ELR (cell line): ENCODE data around the gene IL1RL1.

Source experiments
- DNase-seq: peaks from one replicate; pipeline ENCODE4 v3.0.0-alpha.2; 2015; ENCODE audit warnings: low read depth

Gene IL1RL1

DNA sequence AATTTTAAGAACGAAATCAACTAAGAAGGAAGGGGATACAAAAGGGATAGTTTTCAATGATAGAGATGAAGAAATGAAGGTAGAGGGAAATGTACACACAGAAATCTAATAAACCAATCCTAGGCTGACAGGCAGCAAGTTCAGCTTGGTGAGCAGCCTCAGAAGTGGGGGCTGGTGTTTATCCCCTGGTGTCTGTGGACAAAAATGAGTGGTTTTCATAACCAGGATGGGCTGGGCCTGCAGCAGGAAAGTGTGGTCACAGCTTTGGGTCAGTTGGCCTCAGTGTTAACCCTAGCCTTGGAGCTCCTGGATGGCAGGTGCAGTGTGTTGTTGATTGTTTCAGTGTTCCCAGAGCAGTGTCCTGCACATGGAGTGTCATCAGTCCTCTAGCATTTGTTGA, 58.5 kb downstream of the IL1RL1 start:
- no peak for DNase-seq

DNA sequence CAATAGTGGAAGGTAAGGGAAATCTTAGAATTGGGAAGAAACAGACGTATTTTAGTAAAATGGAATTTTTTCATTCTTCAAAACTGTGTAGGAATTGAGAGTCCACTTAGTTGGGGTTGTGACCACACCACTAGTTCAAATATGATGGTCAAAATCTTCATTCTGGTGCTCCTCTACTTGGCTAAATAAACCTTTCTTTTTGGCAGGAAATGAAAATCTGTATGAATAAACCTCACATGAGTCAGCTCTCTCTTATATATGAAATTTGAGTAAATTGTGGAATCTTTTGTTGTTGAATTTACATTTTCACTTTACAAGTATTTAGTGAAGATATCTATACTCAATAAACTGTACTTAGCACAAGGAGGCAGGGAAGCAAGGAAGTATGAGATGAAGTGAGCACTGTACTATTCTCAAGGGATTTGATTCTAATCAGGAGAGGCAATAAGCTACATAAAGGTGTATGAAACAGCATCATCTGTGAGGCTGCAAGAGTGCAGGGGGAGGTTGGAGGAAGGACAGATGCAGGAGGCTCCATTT, 64.8 kb downstream of the IL1RL1 start:
- DNase-seq, result peak; percentile 9

DNA sequence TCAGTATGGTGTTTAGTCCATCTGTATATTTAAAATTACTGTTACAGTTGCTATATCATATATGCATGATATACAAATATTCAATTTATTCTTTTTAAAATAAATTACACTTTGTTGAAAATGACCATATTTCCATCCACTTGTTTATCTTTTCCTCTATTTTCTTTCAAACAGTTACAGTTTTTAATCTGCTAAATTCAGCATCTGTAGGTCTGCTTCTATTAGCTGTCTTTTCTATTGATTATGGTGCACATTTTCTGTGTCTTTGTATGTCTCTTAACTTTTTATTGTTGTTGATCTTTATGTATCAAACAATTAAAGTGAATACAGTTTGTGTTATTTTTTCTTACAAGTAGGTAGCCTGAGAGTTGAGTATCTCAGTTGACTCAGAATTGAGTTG, 72.4 kb downstream of the IL1RL1 start:
- no peak for DNase-seq

DNA sequence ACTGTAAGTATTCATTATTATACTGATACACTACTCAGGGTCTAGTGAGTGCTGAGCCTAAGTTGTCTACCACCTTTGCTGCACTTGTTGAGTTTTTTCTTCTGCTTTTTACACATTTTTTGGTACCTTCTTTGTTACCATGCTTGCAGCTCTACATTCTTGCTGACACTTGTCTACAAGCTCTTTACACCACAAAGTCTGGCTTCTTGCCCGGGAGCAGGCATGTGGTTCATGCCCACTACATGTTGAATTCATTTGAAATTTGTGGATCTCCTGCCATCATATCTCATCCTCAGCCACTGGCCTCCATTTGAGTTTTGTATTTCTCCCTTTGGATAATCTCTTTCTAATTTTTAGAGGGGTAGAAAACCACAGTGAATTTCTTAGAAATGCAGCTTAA, 74.2 kb downstream of the IL1RL1 start:
- no peak for DNase-seq

DNA sequence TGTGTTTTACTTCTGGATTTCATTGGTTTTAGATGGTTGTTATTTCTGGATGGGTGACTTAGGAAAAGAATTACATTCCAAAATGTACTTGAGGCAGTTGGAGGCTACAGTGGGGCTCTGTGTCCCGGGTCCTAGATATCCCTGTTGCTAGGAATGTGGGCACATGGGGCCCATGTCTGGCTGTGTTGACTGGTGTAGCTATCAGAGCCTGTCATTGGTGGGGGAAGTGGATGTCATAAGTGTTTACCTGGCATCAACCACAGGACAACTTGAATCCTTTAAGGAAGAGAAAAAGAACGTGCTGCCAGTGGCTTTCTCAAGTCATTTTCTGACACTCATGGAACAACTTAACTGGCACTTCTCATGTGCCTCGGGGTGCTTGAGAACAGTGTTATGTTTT, 74.6 kb downstream of the IL1RL1 start:
- DNase-seq, result no peak

DNA sequence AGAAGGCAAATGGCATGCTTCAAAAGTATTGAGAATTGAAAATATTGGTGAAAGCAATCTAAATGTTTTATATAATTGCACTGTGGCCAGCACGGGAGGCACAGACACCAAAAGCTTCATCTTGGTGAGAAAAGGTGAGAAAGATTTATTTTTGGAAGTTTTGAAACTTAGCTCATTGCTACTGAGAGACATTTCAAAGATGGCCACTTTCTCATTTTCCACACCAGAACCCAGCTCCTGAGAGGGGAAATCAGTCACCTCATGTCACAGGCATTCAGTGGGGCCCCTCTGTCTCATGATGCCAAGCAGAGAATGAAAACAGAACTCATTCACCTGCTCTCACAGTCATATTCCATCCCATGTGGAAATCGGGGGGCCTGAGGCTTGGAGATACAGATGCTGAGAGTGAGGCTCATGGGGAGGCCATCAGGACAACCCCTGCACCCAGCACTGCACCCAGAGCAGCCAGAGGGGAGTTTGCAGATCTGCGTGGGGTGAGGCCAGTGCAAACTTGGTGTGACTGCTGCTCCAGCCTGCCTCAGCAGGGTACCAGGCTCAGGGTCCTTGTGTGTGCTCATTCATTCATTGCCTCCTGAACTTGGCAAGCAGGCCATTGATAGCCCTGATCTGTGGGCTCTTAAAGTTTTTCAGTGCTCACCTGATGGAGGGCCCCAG, 75.6 kb downstream of the IL1RL1 start:
- no peak for DNase-seq

DNA sequence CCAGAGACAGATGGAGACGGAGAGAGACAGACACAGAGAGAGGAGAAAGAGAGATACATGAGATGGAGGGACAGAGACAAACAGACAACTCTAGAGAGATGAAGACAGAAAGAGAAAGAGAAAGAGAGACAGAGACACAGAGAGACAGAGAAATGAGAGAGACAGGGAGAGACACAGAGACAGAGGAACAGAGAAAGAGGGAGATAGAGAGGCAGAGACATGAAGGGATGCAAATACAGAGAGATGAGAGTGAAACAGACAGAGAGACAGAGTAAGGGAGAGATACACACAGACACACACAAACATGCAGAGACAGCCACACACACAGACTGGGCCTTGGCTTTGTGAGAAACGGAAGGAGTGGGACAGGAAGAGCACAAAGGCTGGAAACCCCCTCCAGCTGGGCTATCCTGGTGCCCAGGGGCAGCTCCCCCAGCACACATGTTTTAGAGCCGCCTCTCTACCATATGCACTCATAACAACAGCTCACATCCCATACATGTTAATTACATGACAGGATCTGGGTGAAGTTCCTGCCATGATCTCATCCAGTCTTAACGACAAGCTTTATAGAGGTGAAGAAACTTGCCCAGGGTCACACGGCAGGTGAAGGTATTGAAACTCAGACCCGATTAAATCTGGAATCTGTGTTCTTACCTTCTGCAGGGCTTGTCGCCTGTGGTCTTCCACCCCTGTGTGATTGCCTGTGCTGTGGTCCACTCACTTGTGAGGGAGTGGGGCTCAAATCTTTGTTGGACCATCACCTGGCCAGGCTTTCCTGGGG, 76.6 kb downstream of the IL1RL1 start:
- no peak for DNase-seq

DNA sequence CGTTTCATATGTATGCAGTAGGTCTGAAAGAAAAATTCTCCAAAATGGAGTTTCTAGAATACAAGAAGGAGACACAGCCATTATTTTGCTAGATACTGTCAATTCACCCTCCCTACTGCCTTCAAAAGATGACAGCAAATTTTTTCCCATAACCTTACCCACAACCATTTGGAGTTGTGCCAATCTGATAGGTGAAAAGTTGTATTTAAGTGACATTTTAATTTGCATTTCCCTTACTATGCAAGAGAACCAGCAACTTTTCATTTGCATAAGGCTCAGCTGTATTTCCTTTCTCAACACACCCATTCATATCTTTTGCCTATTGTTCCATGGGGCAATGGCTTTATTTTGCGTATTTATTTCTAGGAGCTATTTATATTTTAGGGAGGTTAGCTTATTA, 80.2 kb downstream of the IL1RL1 start:
- no peak for DNase-seq

DNA sequence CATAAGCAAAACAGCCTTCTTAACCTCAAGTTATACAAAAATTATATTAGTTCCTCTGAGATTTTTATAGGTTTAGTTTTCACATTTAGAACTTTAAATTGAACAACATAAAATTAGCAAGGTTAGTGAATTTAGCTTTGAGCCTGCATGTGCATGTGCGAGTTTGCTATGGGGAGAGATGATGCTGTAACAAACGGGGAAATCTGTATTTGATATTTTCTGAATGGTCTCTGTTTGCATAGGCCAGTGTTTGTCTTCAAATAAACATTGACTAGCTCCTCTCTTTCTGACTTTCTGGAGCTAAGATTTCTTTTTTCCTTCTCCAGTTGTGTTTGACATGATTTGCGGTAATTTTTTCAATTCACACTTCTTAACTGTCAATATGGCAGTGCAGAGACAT, 80.7 kb downstream of the IL1RL1 start:
- DNase-seq, result no peak

DNA sequence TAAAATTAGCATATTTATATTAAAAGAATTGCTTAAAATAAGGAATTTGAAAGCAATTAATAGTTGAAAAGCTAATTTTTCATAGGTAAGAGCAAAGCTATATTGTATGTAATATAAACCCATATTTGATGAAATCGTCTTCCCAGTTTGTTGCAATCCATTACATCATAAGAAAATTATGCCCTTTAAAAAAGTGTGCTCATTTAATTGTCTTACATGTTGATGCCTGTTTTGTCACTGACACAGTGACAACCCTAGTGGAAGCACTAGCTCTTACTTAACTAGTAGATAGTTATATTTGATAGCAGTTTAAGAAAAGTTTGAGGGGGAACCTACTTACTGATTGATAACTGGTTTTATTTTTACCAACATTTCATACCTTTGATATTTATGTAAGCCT, 81.6 kb downstream of the IL1RL1 start:
- DNase-seq, result no peak

DNA sequence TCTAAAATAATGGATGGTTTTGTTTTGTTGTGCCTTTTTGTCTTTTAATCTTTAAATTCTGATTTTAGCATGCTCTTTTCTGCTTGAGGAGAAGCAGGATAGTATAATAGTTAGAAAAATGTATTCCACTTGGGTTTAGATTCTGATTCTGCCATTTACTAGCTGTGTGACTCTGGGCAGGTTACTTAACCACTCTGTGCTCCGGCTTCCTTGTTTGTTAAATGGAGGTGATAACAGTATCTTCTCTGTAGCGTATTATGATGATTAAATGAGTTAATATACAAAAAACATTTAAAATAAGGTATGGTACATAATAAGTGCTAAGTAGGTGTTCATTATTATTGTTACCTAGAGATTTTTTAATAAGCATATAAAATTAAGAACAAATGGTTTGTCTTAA, 84.6 kb downstream of the IL1RL1 start:
- DNase-seq, result no peak

DNA sequence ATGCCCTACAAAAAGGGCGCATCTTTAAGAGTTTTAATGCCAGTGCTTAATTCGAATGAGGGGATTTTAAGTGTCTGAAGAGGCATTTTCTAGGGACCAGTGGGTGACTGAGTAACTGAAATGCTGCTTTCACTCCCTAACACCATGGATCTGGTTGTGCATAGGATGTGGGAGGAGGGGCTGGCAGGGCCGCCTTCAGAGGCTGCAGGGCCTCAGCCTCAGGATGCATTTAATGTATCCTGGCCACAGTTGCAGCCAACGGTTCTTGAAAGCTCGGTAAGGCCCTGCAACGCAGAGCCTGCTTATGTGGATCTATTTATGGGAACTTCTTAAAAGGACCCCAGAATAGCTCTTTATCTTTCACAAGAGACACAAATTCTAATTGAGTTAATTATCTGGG, 85.8 kb downstream of the IL1RL1 start:
- no peak for DNase-seq

DNA sequence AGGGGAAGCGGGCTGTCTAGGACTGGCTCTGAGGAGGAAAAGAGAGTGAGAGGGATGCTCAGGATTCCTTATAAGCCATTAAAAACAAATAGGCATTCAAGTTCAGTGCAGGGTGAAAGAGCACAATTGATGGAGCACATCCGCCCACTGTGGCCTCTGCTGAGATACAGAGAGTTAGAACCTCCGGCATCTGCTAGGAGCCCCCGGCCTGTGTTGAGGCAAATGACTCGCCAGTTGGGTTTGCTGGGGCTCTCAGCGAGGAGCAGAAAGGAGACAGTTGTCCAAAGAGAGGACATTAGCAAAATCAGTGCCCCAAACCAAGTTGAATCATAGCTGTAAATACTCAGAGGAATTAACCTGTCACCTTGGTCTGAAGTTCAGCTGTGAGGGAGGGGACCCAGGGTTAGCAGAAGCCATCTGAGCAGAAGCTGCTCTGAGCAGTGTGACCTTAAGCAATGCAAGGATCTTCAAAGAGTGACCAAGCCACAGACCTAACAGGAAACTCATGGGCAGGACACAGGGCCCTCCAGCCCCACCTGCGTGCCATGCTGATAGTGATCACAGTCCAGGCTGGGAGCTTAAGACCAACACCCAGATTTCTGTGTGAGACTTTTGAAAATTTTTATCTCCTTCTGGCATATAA, 88.3 kb downstream of the IL1RL1 start:
- DNase-seq, result no peak

DNA sequence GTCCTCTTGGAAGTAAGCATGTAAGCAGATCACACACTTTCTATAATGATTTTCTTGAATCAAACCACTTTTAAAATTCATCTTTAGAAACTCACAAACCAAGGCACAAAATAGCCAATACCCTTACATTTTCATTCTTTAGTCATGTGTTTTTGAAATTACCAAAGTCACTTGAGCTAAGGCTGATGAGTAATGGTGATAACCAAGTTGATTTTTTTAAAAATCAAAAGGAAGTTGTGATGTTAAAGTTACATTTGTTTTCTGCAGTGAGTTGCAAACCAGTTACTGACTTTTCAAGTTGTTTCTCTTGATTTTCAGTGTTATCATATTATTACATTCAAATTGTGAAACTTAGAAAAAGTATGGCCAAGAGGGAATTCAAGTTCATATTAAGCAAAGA, 90.1 kb downstream of the IL1RL1 start:
- no peak for DNase-seq
